Endothelial cell of umbilical vein (primary cell): Measurements from ENCODE around the gene SOX11.

Source experiments
- CTCF ChIP-seq, 2 donors: IDR thresholded peaks; 1 replicate in 1 of 2; 2 replicates in 1 of 2; pipeline ENCODE4 v1.5.1; 2011; ENCODE audit warnings: low read length in 2 of 2, mild to moderate bottlenecking in 2 of 2, moderate library complexity in 2 of 2, control low read depth in 1 of 2, inconsistent platforms in 1 of 2, low read depth in 1 of 2; ENCODE audit not compliant: insufficient read depth in 1 of 2; ENCODE audit errors: extremely low read depth in 1 of 2
- EZH2 ChIP-seq: IDR thresholded peaks from 2 replicates; pipeline ENCODE4 v1.6.1; 2012; ENCODE audit warnings: borderline replicate concordance, low read depth, mild to moderate bottlenecking, moderate library complexity, low read length, inconsistent platforms; ENCODE audit not compliant: severe bottlenecking
- JUN ChIP-seq: IDR thresholded peaks from 2 replicates; pipeline ENCODE4 v1.6.1; 2011; ENCODE audit warnings: borderline replicate concordance, low read depth; ENCODE audit not compliant: insufficient read length, insufficient read depth
- POLR2A ChIP-seq: IDR thresholded peaks from 2 replicates; pipeline ENCODE4 v1.6.1; 2012; ENCODE audit warnings: low read depth, mild to moderate bottlenecking, control low read depth, low read length
- POLR2AphosphoS5 ChIP-seq: IDR thresholded peaks from 2 replicates; pipeline ENCODE4 v1.6.1; 2012; ENCODE audit warnings: low read depth, mild to moderate bottlenecking, control low read depth, low read length, moderate library complexity; ENCODE audit not compliant: insufficient read depth

GRCh38 chr2:5690286-5690685, 1.9 kb upstream of the SOX11 start:
- TF ChIP-seq POLR2A (no peak), CTCF (IDR thresholded peaks at IDR 0.05; ENCODE audit: extremely low read depth in 1 of 2, insufficient read depth in 1 of 2, low read depth in 1 of 2, low read length in 2 of 2) (no peak), EZH2 (no peak), JUN (no peak), POLR2AphosphoS5 (no peak)
